HepG2 (cell line): ENCODE measurements around the gene SLC22A23. TPM values are rescaled to one million over a fixed set of nuclear protein-coding genes. Genes with fewer than 3 reads are reported as not detected.

Experiments
- AKAP8 ChIP-seq: sonication (generic); formaldehyde crosslinking; IDR thresholded peaks from 2 replicates; pipeline ENCODE4 v1.5.1; 2020; ENCODE audit warnings: mild to moderate bottlenecking, missing genetic modification reagents
- BHLHE40 ChIP-seq: IDR thresholded peaks from 2 replicates; pipeline ENCODE4 v1.6.1; 2011; ENCODE audit warnings: low read length, improper control_type of control experiment
- E2F5 ChIP-seq: sonication (generic); formaldehyde crosslinking; conservative IDR thresholded peaks from 2 replicates; pipeline ENCODE4 v1.4.0; 2020; ENCODE audit warnings: missing genetic modification reagents
- FOXC1 ChIP-seq: sonication (generic); formaldehyde crosslinking; IDR thresholded peaks from 2 replicates; pipeline ENCODE4 v1.8.0; 2022; ENCODE audit warnings: mild to moderate bottlenecking, missing genetic modification reagents, borderline replicate concordance
- MTA3 ChIP-seq: sonication (generic); formaldehyde crosslinking; IDR thresholded peaks from 2 replicates; pipeline ENCODE4 v1.4.0; 2020; ENCODE audit warnings: missing genetic modification reagents
- PAXIP1 ChIP-seq: sonication (generic); formaldehyde crosslinking; conservative IDR thresholded peaks from 2 replicates; pipeline ENCODE4 v1.4.0; 2020; ENCODE audit warnings: mild to moderate bottlenecking, missing genetic modification reagents, moderate library complexity
- REST ChIP-seq, 2 experiments: IDR thresholded peaks; 2 replicates each; pipeline ENCODE4 v1.6.1; 2011 to 2012; ENCODE audit warnings: low read length in 2 of 2, borderline replicate concordance in 1 of 2, low read depth in 1 of 2, mild to moderate bottlenecking in 1 of 2, moderate library complexity in 1 of 2
- RXRB ChIP-seq: IDR thresholded peaks from 2 replicates; pipeline ENCODE4 v1.6.1; 2016; ENCODE audit warnings: borderline replicate concordance, missing genetic modification reagents, missing compliant biosample characterization
- THAP8 ChIP-seq: sonication (generic); formaldehyde crosslinking; IDR thresholded peaks from 2 replicates; pipeline ENCODE4 v1.5.1; 2020; ENCODE audit warnings: missing genetic modification reagents, mild to moderate bottlenecking, borderline replicate concordance
- ZBTB7B ChIP-seq: sonication (generic); formaldehyde crosslinking; IDR thresholded peaks from 2 replicates; pipeline ENCODE4 v1.4.0; 2020; ENCODE audit warnings: missing genetic modification reagents
- ZNF18 ChIP-seq: sonication (generic); formaldehyde crosslinking; IDR thresholded peaks from 2 replicates; pipeline ENCODE4 v1.8.0; 2022; ENCODE audit warnings: mild to moderate bottlenecking, missing genetic modification reagents; ENCODE audit not compliant: insufficient replicate concordance
- ZNF343 ChIP-seq: sonication (generic); formaldehyde crosslinking; IDR thresholded peaks from 2 replicates; pipeline ENCODE4 v1.4.0; 2020; ENCODE audit warnings: mild to moderate bottlenecking, missing genetic modification reagents
- ZNF691 ChIP-seq: sonication (generic); formaldehyde crosslinking; IDR thresholded peaks from 2 replicates; pipeline ENCODE4 v1.4.0; 2020; ENCODE audit warnings: missing genetic modification reagents, low read depth, mild to moderate bottlenecking, borderline replicate concordance
- ZNF777 ChIP-seq: sonication (generic); formaldehyde crosslinking; IDR thresholded peaks from 2 replicates; pipeline ENCODE4 v1.4.0; 2020; ENCODE audit warnings: missing genetic modification reagents
- polyA plus RNA-seq, 8 experiments: library from polyadenylated mRNA; depleted of rRNA in 3 of 8; stranded (reverse) in 7 of 8; unstranded in 1 of 8; fragments of >200 nt; fragmentation: Illumina TruSeq in 4 of 8; extraction: Trizol in 4 of 8; gene quantifications; 2 replicates each; pipeline versions ENCODE4 v1.2.1 to v1.2.3, GENCODE V29; 2011 to 2016; ENCODE audit warnings: low read depth in 4 of 8, missing spikeins in 1 of 8, mixed read lengths in 1 of 8; ENCODE audit not compliant: insufficient read depth in 1 of 8
- total RNA-seq, 5 experiments: library from RNA; depleted of rRNA; stranded (reverse); fragments of >200 nt; fragmentation: Illumina TruSeq; extraction: Trizol; gene quantifications; 2 replicates each; pipeline ENCODE4 v1.2.3, GENCODE V29; 2016; ENCODE audit warnings: low read depth in 1 of 5

SLC22A23 gene
- total and polyA plus RNA-seq, 2 of the 13 experiments (the other 11 are each of a cell fraction or from before 2014, with no cell fraction given), result 11.8 to 17.5 TPM

GRCh38 chr6:3410385-3411360 lies 46.2 kb downstream of the SLC22A23 start (continued):
- no peak for TF ChIP-seq E2F5 (CRISPR knock-in tag)
- TF ChIP-seq REST (IDR thresholded peaks at IDR 0.05; ENCODE audit: borderline replicate concordance in 1 of 2, low read depth in 1 of 2, low read length in 2 of 2), result no peak
- TF ChIP-seq PAXIP1 (CRISPR knock-in tag), result peak; percentile 72
- peak; percentile 95; the same call in 1 of the 2 replicates for TF ChIP-seq ZNF691 (CRISPR knock-in tag)
- no peak for TF ChIP-seq ZNF343 (CRISPR knock-in tag)
- no peak for TF ChIP-seq MTA3 (CRISPR knock-in tag)
- peak; percentile 14; the same call in 1 of the 2 replicates for TF ChIP-seq BHLHE40
- no peak for TF ChIP-seq ZNF18
- peak; percentile 69 for TF ChIP-seq RXRB (CRISPR knock-in tag)
- TF ChIP-seq ZNF777, result no peak
- peak; percentile 100 for TF ChIP-seq ZBTB7B (CRISPR knock-in tag)
- peak; percentile 58; the same call in 1 of the 2 replicates for TF ChIP-seq AKAP8 (CRISPR knock-in tag)
- no peak for TF ChIP-seq THAP8 (CRISPR knock-in tag)
- TF ChIP-seq FOXC1, result no peak; the same call in 1 of the 2 replicates
